GM21381 (cell line): ENCODE results near the gene CIAO3.

Experiments used
- ATAC-seq: cut with Tn5 transposase; IDR thresholded peaks from one replicate; pipeline ENCODE4 v1.9.1; 2021; ENCODE audit warnings: mild to moderate bottlenecking, moderate library complexity; ENCODE audit not compliant: unreplicated experiment

CIAO3 gene

GRCh38 chr16:740764-741505, at the start of gene CIAO3:
TSS of gene CIAO3 (minus strand) at chr16:740997. CDS start at chr16:740985, 12 bp downstream.
- ATAC-seq, result peak; percentile 76

- ATAC-seq, result no peak
Measured at GRCh38 chr16:790086-790485, 49.3 kb upstream of the CIAO3 start.

- no peak for ATAC-seq
Measured at GRCh38 chr16:789191-789850, 48.5 kb upstream of the CIAO3 start.

GRCh38 chr16:788399-789126, 47.8 kb upstream of the CIAO3 start, which contains the start of gene CHTF18:
TSS of gene CHTF18 (plus strand) at chr16:788620. CDS start at chr16:788685, 65 bp downstream.
- peak; percentile 66 for ATAC-seq

DNA sequence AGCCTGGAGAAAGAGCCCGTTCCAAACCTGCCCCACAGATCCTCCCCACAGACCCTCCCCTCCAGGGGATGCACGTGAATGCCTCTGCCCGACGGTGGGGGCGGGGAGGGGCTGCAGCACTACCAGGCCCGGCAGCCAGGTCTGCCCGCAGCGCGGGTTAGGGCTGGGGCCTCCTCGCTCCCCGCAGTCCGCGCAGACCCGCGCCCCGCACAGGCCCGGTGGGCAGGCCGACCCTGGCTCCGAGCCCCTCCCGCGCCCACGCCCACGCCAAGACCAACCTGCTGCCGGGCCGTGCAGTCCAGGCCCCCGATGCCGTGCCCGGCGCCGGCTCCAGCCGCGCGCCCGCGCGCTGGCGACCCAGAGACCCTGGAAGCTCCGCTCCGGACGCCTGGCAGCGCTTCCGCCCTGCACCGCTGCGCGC, 47.2 kb upstream of the CIAO3 start, which contains the start of gene RPUSD1:
Gene RPUSD1, minus strand, starts transcription at position 404 of the 421 bp plus-strand sequence. CDS start 644 bp downstream, outside the sequence.
- peak; percentile 29 for ATAC-seq

DNA sequence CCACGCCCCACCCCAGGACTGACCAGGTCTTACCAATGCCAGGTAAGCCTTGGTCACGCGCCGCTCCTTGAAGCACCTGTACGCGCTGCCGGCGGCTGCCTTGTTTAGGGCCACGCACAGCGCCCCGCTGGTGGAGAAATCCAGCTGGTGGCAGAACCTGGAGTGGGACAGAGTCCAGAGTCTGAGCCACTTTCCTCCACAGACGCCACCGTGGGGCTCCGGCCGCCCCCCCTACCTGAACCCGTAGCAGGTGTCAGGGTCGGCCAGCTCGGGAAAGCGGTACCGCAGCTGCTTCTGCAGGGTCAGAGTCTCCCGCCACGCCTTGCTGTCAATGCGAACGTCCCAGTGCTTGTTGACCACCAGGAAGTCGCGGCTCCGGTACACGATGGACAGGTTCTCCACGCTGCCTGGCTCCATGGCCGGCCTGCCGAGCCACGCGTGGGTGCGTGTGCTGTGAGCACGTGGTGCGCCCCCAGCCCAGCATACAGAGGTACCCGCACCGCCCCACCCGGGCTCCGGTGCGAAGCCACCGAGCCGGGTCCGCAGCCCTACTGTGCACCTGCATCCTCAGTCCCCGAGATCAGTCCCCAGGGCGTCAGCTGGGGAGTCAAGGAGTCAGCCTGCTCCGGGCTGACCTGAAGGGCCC, 46.6 kb upstream of the CIAO3 start:
- no peak for ATAC-seq

GRCh38 chr16:785563-786535, 45.1 kb upstream of the CIAO3 start:
- no peak for ATAC-seq

DNA sequence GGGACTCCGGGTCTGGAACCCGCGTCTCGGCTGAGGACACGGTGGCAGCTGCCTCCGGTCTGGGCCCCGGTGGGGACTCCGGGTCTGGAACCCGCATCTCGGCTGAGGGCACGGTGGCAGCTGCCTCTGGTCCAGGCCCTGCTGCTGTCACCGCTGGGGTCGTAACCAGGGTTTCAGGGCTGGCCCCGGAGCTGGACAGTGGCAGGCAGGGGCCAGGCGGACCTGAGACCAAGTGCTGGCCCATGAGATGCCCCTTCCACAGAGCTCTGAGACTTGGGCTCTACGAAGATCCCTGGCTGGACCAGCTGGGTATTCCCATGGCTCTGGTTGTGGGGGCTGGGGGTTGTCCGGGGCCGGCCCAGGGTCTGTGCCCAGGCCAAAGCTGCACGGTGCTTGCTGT, 43.6 kb upstream of the CIAO3 start:
- ATAC-seq, result no peak

GRCh38 chr16:783404-784161, 42.8 kb upstream of the CIAO3 start:
- ATAC-seq, result no peak

- no peak for ATAC-seq
Measured at GRCh38 chr16:782766-783403, 42.1 kb upstream of the CIAO3 start.

- no peak for ATAC-seq
Measured at GRCh38 chr16:782258-782657, 41.5 kb upstream of the CIAO3 start.

GRCh38 chr16:781346-782010, 40.7 kb upstream of the CIAO3 start:
- ATAC-seq, result no peak

GRCh38 chr16:780296-780695, 39.5 kb upstream of the CIAO3 start:
- no peak for ATAC-seq

DNA sequence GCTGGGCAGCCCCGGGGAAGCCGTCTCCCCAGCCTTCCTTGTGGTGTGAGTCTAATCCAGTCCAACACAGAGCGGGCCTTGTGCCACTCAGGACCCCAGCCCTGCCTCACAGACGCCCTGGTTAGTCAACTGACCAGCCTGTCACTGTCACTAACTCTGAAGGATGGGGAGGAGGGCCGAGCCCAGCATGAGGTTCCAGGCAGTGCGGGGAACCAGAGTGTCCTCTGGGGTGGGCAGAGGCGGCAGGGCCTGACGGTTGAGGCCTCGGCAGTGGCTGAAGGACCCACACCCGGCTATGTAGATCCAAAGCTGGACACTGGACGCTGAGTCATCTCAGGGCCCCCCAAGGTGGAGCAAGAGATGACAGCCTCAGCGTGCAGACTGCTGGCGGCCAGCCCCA, 38.8 kb upstream of the CIAO3 start:
- no peak for ATAC-seq

GRCh38 chr16:778909-779527, 38.2 kb upstream of the CIAO3 start:
- ATAC-seq, result no peak

- ATAC-seq, result no peak
Measured at GRCh38 chr16:778447-778846, 37.6 kb upstream of the CIAO3 start.

DNA sequence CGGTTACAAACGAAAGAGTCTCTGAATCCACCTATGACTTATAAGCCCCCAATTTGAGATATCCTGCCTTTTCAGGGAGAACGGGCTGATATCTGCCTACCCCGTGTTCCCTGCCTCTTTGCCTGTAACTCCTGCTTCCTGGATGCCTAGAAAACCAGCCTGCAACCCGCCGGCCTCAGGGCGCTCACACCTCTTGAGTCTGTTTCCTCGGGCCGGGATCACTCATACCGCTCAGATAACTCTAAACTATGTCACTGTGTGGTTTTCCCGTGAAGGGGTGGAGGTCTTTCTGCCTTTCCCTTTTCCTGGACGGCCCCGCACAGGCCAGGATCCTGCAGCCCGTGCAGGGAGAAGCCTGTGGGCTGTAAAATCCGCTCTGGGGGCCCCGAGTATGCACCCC, 37.0 kb upstream of the CIAO3 start:
- ATAC-seq, result no peak

DNA sequence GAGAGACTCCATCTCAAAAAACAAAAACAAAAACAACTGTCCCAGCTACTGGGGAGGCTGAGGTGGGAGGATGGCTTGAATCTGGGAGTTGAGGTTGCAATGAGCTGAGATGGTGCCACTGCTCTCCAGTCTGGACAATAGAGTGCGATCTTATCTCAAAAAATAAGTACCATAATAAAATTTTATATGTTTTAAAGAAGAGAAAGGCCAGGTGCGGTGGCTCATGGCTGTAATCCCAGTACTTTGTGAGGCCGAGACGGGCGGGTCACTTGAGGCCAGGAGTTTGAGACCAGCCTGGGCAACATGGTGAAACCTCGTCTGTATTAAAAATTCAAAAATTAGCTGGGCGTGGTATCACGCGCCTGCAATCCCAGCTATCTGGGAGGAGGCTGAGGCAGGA, 36.0 kb upstream of the CIAO3 start:
- no peak for ATAC-seq
